HG02571 (cell line): Measurements from ENCODE around the gene MARCHF4.
"Not testable (repeated sequence)": the region's sequence is repeated elsewhere in the genome, so short reads cannot be mapped to it uniquely, and the experiment has no call there.

Experiments
- ATAC-seq: cut with Tn5 transposase; IDR thresholded peaks from one replicate; pipeline ENCODE4 v1.9.1; 2021; ENCODE audit warnings: mild to moderate bottlenecking, moderate library complexity; ENCODE audit not compliant: unreplicated experiment

MARCHF4 gene

GRCh38 chr2:216392018-216392562, 19.8 kb upstream of the MARCHF4 start:
- no peak for ATAC-seq

DNA sequence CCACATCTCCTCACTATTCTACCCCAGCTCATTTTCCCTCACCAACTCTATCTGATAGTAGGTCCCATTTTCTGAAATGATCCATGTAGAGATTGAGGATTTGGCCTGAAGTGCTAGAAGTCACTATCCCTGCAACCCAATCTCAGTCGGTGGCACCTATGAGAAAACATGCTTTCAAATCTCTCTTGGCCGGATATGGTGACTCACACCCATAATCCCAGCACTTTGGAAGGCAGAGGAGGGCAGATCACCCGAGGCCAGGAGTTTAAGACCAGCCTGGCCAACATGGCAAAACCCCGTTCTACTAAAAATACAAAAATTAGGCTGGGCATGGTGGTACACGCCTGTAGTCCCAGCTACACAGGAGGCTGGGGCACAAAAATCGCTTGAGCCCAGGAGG, 19.1 kb upstream of the MARCHF4 start:
- ATAC-seq, result no peak

- no peak for ATAC-seq
Observed at GRCh38 chr2:216389570-216389969, 17.3 kb upstream of the MARCHF4 start.

GRCh38 chr2:216388046-216388884, 16.0 kb upstream of the MARCHF4 start:
- no peak for ATAC-seq

DNA sequence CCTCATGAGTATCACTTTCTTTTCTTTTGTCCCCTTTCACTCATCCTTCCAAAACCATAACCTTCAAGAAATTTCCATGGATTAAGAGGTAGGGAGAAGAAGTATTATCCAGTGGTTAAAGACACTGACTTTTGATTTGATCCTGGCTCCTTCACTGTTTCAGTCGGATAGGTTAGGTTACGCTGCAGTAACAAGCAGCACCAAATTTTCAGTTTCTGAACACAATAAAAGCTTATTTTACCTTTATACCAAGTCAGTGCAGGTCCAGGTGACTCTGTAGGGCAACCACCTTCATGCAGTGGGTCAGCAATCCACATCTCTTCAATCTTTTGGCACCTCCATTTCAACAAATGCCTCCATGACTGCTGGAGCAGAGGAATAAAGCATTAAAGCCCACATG, 15.0 kb upstream of the MARCHF4 start:
- no peak for ATAC-seq

DNA sequence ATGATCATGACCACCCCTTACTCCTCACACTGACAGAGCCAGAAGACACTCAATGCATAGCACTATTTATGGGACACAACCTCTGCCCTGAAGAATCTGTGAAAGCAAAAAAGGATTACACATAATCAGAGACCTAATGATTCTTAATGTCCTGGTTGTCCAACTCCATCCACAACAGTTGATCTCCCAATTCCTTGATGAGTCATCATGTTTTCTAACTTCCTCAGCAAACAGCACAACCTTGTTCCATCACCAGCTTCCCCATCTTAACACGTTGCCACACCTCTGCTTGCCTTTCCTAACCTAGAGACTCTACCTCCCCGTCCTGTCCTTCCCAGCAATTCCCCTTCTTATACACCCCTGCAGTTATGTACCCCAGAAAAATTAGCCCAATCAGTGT, 13.2 kb upstream of the MARCHF4 start:
- no peak for ATAC-seq

DNA sequence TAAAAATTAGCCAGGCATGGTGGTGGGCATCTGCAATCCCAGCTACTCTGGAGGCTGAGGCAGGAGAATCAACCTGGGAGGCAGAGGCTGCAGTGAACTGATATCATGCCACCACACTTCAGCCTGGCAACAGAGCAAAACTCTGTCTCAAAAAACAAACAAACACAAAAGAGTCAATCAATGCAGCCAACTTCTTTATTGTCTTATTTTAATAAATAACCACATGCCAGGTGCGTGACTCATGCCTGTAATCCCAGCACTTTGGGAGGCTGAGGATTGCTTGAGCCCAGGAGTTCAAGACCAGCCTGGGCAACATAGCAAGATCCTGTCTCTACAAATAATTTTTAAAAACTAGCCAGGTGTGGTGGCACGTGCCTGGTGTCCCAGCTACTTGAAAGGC, 12.1 kb upstream of the MARCHF4 start:
- ATAC-seq, result not testable (repeated sequence)

DNA sequence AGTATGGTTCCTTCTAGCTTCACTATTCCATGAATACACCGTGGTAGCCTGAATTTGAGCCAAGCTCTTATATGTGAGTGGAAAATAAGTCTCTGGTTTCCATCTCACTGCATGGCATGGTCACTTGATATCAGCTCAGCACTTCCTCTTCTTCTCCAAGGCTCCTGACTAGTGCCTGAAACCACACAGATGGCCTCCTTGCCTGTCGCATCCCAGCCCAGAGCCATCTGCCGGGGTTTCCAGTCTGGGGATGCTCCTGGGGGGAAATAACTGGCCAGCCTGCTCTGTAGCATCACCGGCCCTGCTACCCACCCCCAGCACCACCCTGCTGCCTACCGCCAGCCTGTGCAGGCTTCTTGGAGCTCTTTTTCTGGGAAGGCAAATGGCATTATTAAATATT, 7.7 kb upstream of the MARCHF4 start:
- no peak for ATAC-seq

DNA sequence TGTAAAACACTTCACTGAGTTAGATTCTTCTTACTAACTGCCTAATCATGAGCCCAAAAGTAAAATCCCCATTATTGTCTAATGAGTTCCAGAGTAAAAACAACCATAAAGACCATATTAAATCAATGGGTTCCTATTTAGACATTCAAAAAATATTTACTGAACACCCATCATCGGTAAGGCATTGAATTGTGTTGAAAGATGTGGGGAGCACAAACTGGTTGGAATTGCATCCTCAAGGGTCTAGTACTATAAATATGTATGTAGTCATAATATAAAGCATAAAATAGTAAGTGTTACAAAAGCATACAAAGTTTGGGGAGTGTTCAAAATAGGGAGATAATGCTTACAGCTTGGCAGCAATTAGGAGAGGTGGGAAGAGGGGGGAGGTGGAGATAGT, 3.0 kb upstream of the MARCHF4 start:
- no peak for ATAC-seq

GRCh38 chr2:216373896-216374295, 1.6 kb upstream of the MARCHF4 start:
- no peak for ATAC-seq

GRCh38 chr2:216372761-216373291, 543 bp upstream of the MARCHF4 start:
- no peak for ATAC-seq

DNA sequence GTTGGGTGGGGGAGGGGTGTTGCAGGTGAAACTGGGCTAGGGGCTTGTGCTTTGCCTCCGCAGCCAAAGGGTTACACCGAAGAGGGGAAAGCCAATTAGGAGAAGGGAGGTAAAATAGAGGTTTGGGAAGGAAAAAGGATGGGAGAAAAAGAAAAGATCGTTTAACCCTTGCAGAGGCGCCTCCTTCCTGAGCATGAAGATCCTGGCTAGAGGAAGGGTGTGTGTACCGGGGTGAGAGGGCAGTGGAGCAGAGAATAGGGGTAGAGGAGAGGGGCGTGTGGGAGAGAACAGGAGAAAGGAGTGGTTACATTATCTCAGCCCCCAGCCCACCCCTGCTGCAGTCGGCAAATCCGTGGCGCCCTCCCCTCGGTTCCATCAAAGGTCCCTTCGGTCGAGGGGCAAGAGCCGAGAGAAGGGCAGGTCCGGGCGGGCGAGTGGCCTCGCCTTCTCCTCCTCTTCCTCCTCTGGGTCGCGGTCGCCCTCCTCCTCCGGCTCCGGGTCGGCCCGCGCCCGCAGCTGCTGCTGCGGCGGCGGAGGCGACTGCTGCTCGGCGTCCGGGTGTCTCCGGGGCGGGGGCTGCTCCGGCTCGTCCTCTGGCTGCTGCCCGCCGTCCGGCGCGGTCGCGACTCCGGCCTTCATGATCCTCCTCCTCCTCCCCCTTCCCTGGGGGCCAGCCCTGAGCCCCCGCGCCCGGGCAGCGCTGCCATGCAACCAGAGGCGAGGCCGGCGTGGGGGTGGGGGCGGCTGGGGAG, 1.1 kb downstream of the MARCHF4 start:
- no peak for ATAC-seq

- no peak for ATAC-seq
Observed at GRCh38 chr2:216369821-216370220, 2.5 kb downstream of the MARCHF4 start.

- ATAC-seq, result no peak
Observed at GRCh38 chr2:216366777-216367471, 5.4 kb downstream of the MARCHF4 start.

- ATAC-seq, result no peak
Observed at GRCh38 chr2:216365518-216365917, 6.8 kb downstream of the MARCHF4 start.

DNA sequence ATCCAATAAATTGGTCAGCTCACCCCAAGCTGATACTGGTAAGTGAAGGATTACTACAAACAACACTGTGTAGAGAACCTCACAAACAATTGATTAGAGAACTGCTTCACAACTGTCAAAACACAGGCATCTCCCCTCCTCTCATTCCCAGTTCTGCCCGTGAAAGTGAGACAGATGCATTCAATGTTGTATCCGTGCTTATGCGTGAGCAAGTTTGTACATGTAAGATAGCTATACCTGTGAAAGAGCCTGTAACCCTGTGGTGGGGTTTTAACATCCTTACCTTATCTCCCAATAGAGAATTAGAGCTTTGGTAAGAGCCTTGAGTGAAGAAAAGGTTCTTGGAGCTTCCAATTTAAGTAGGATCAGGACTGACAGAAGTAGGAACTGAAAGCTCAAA, 9.1 kb downstream of the MARCHF4 start:
- no peak for ATAC-seq

DNA sequence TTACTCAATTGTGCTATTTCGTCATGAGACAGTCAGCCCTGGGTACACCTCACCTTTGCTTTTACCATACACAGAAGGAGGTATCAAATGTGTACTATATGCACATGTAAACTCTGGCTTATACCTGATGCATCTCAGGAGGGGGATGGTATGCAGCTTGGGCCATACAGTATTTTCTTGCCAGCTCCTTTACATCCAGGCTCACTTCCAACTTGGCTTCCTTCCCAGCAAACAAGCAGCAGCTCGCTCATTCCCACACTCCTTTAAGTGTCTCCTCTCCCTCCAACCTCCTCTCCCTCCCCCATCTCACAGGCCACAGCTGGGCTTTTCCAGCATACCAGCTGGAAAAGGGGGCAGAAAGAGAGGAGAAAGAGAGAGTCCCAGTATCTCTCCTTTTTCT, 9.6 kb downstream of the MARCHF4 start:
- no peak for ATAC-seq

GRCh38 chr2:216355711-216356110, 16.6 kb downstream of the MARCHF4 start:
- no peak for ATAC-seq

- no peak for ATAC-seq
Observed at GRCh38 chr2:216354306-216354705, 18.0 kb downstream of the MARCHF4 start.

DNA sequence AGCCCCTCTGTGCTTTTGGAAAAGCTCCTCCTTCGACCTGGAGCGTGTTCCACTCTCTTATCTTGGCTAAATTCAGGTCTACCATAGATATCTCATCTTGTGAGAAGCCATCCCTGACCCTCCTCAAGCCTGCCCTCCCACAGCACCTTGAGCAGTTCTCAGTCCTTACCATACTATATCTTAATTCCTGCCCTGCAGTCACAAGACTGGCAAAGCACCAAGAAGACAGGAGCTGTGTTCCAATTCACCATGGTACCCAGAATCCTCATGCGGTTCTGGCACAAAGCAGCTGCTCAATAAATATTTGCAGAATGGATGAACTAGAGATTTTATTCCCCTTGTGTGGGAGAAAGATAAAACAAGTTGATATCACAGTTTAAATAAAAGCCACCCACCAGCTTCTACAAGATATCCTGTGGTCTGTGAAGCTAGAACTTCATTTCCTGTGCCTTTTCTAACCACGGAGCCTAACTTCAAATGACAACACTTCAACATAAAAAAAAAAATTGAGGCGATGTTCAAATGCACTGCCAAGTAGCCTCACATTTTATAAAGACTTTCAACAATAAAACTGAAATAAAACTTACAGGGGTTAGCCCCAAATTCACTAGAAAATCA, 19.5 kb downstream of the MARCHF4 start:
- ATAC-seq, result no peak
